Measurements from ENCODE around the gene VGLL4.

Gene VGLL4

GRCh38 chr3:11534011-11534792 lies 109.5 kb downstream of the VGLL4 start:
- Histone ChIP-seq H3K4me2 (ENCODE audit: low read length) (no peak overlapping the region), H4K12ac (ENCODE audit: low read depth, low read length) (no peak overlapping the region), H3K79me1 (ENCODE audit: low read length) (peaks cover 2% of the 10 kb centered on the region), H4K8ac (ENCODE audit: low read depth, low read length) (no peak overlapping the region), H2BK12ac (ENCODE audit: low read length) (no peak overlapping the region), H3K79me2 (ENCODE audit: control insufficient read depth, insufficient read depth, low read length, poor library complexity) (no peaks in the 10 kb centered on the region), H3K27me3 (ENCODE audit: insufficient read depth, low read length) (no peaks in the 10 kb centered on the region), H3K4ac (ENCODE audit: low read depth, low read length) (no peak overlapping the region), H4K91ac (ENCODE audit: low read depth, low read length) (no peak overlapping the region), H3K23ac (ENCODE audit: low read length) (no peak overlapping the region), H3K4me1 (ENCODE audit: control insufficient read depth in 1 of 2, insufficient read depth in 2 of 2, low read length in 2 of 2) (peaks cover 15 to 18% of the 10 kb centered on the region in 2 experiments), H3K9ac (ENCODE audit: low read length) (no peak overlapping the region), H3K9me3 (ENCODE audit: insufficient read depth, low read depth, low read length) (peaks cover 2% of the 10 kb centered on the region), H3K27ac (ENCODE audit: low read depth, low read length) (no peak overlapping the region), H3K36me3 (ENCODE audit: control insufficient read depth in 1 of 2, insufficient read depth in 2 of 2, low read length in 2 of 2) (no peaks in the 10 kb centered on the region), H3K4me3 (ENCODE audit: low read depth, low read length) (no peak overlapping the region), H3K14ac (ENCODE audit: low read length) (no peak overlapping the region), H2BK5ac (ENCODE audit: low read depth, low read length, poor library complexity) (no peak overlapping the region), H3K18ac (ENCODE audit: low read length) (no peak overlapping the region), H2BK120ac (ENCODE audit: insufficient read depth, low read length, poor library complexity) (no peak overlapping the region), H2AFZ (ENCODE audit: insufficient read depth, low read length, poor library complexity) (no peak overlapping the region), H2AK5ac (ENCODE audit: low read length) (no peak overlapping the region)
- DNase-seq: no peak
- WGBS (ENCODE audit: extremely low coverage, insufficient coverage, insufficient read length): no CpG with 5 or more reads among the region's 21 CpGs

GRCh38 chr3:11532931-11533391 lies 110.8 kb downstream of the VGLL4 start:
- H2BK5ac ChIP-seq (ENCODE audit: low read depth, low read length, poor library complexity): no peak overlapping the region
- no peak overlapping the region for H3K23ac ChIP-seq (ENCODE audit: low read length)
- no peak overlapping the region for H3K4me2 ChIP-seq (ENCODE audit: low read length)
- peaks cover 2% of the 10 kb centered on the region for H3K9me3 ChIP-seq (ENCODE audit: insufficient read depth, low read depth, low read length)
- peaks cover 2% of the 10 kb centered on the region for H3K79me1 ChIP-seq (ENCODE audit: low read length)
- H3K4ac ChIP-seq (ENCODE audit: low read depth, low read length): no peak overlapping the region
- H4K91ac ChIP-seq (ENCODE audit: low read depth, low read length): no peak overlapping the region
- no peak overlapping the region for H4K8ac ChIP-seq (ENCODE audit: low read depth, low read length)
- H2AK5ac ChIP-seq (ENCODE audit: low read length): no peak overlapping the region
- no peak overlapping the region for H3K9ac ChIP-seq (ENCODE audit: low read length)
- no peak overlapping the region for H3K4me3 ChIP-seq (ENCODE audit: low read depth, low read length)
- H3K4me1 ChIP-seq (ENCODE audit: control insufficient read depth in 1 of 2, insufficient read depth in 2 of 2, low read length in 2 of 2): peaks cover 15 to 18% of the 10 kb centered on the region in 2 experiments
- no CpG with 5 or more reads among the region's 9 CpGs for WGBS (ENCODE audit: extremely low coverage, insufficient coverage, insufficient read length)
- no peak overlapping the region for H3K14ac ChIP-seq (ENCODE audit: low read length)
- no peaks in the 10 kb centered on the region for H3K36me3 ChIP-seq (ENCODE audit: control insufficient read depth in 1 of 2, insufficient read depth in 2 of 2, low read length in 2 of 2)
- H3K79me2 ChIP-seq (ENCODE audit: control insufficient read depth, insufficient read depth, low read length, poor library complexity): no peaks in the 10 kb centered on the region
- H2AFZ ChIP-seq (ENCODE audit: insufficient read depth, low read length, poor library complexity): no peak overlapping the region
- no peak overlapping the region for H2BK120ac ChIP-seq (ENCODE audit: insufficient read depth, low read length, poor library complexity)
- H3K18ac ChIP-seq (ENCODE audit: low read length): no peak overlapping the region
- no peak overlapping the region for H2BK12ac ChIP-seq (ENCODE audit: low read length)
- no peak overlapping the region for H4K12ac ChIP-seq (ENCODE audit: low read depth, low read length)
- H3K27ac ChIP-seq (ENCODE audit: low read depth, low read length): no peak overlapping the region
- no peak for DNase-seq
- no peaks in the 10 kb centered on the region for H3K27me3 ChIP-seq (ENCODE audit: insufficient read depth, low read length)

DNA sequence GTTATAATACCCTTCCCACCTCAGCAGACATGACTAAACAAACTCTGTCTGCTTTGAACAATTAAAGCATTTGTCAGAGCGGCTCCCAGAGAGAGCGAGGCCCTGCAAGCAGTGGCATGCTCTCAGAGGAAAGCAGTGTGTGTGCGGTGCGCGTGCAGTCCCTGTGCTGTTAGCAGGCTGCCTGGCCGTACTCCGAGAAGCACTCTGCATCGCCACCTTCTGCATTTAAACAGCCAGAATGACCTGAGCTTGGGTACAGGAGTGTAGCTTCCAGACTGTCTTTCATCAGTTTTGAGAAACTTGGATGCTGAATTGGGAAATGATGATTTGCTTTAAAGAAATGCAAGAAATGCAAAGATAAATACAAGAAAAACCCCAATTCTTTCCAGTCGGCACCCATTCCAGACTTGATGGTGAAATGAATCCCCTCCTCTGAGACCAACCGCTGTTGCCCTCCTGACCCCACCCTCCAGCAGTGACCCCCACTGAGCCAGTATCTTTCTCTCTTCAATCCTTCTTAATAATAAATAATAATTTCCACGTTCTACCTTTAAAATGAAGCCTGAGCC lies 113.5 kb downstream of the VGLL4 start:
- Histone ChIP-seq H3K23ac (ENCODE audit: low read length) (no peak overlapping the region), H2AFZ (ENCODE audit: insufficient read depth, low read length, poor library complexity) (no peak overlapping the region), H3K27ac (ENCODE audit: low read depth, low read length) (no peak overlapping the region), H3K4ac (ENCODE audit: low read depth, low read length) (no peak overlapping the region), H2BK5ac (ENCODE audit: low read depth, low read length, poor library complexity) (no peak overlapping the region), H3K4me3 (ENCODE audit: low read depth, low read length) (no peak overlapping the region), H3K9me3 (ENCODE audit: insufficient read depth, low read depth, low read length) (peaks cover 2% of the 10 kb centered on the region), H3K4me1 (ENCODE audit: control insufficient read depth in 1 of 2, insufficient read depth in 2 of 2, low read length in 2 of 2) (peaks cover 5% of the 10 kb centered on the region in 2 experiments), H2BK120ac (ENCODE audit: insufficient read depth, low read length, poor library complexity) (no peak overlapping the region), H3K79me2 (ENCODE audit: control insufficient read depth, insufficient read depth, low read length, poor library complexity) (no peaks in the 10 kb centered on the region), H3K18ac (ENCODE audit: low read length) (no peak overlapping the region), H3K4me2 (ENCODE audit: low read length) (no peak overlapping the region), H3K14ac (ENCODE audit: low read length) (no peak overlapping the region), H4K8ac (ENCODE audit: low read depth, low read length) (no peak overlapping the region), H3K9ac (ENCODE audit: low read length) (no peak overlapping the region), H2AK5ac (ENCODE audit: low read length) (no peak overlapping the region), H3K36me3 (ENCODE audit: control insufficient read depth in 1 of 2, insufficient read depth in 2 of 2, low read length in 2 of 2) (no peaks in the 10 kb centered on the region), H3K79me1 (ENCODE audit: low read length) (peaks cover 2% of the 10 kb centered on the region), H3K27me3 (ENCODE audit: insufficient read depth, low read length) (no peaks in the 10 kb centered on the region), H2BK12ac (ENCODE audit: low read length) (no peak overlapping the region), H4K91ac (ENCODE audit: low read depth, low read length) (no peak overlapping the region), H4K12ac (ENCODE audit: low read depth, low read length) (no peak overlapping the region)
- no peak for DNase-seq
- WGBS (ENCODE audit: extremely low coverage, insufficient coverage, insufficient read length): 100% methylated on average over 1 of the region's 11 CpGs

DNA sequence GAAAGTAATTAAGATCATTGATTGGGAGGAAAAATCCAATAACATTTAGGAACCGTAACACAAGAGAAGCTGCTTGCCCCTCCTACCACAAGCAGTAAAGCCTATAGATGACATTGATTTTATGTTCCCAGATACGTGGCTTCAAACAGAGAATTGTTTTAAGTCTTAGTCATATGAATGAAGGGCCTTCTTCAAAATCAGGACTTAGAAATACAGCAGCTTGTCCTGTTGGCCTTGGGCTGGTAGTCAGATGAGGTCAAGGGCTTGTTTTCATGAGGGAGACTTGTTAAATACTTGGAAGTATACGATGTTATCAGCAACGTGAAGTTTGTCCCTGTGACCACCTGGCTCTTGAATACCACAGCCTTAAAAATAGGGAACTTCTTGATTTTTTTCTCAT lies 114.4 kb downstream of the VGLL4 start:
- H3K27me3 ChIP-seq (ENCODE audit: insufficient read depth, low read length): no peaks in the 10 kb centered on the region
- H3K79me2 ChIP-seq (ENCODE audit: control insufficient read depth, insufficient read depth, low read length, poor library complexity): no peaks in the 10 kb centered on the region
- no peak overlapping the region for H2BK120ac ChIP-seq (ENCODE audit: insufficient read depth, low read length, poor library complexity)
- H3K27ac ChIP-seq (ENCODE audit: low read depth, low read length): no peak overlapping the region
- H3K18ac ChIP-seq (ENCODE audit: low read length): no peak overlapping the region
- H4K8ac ChIP-seq (ENCODE audit: low read depth, low read length): no peak overlapping the region
- H2BK5ac ChIP-seq (ENCODE audit: low read depth, low read length, poor library complexity): no peak overlapping the region
- no peak overlapping the region for H3K9ac ChIP-seq (ENCODE audit: low read length)
- H3K4me3 ChIP-seq (ENCODE audit: low read depth, low read length): no peak overlapping the region
- H3K23ac ChIP-seq (ENCODE audit: low read length): no peak overlapping the region
- peak overlapping the region; percentile 32 for H4K91ac ChIP-seq (ENCODE audit: low read depth, low read length)
- H3K4me2 ChIP-seq (ENCODE audit: low read length): no peak overlapping the region
- H3K79me1 ChIP-seq (ENCODE audit: low read length): peaks cover 2% of the 10 kb centered on the region
- peaks cover 5% of the 10 kb centered on the region in 2 experiments for H3K4me1 ChIP-seq (ENCODE audit: control insufficient read depth in 1 of 2, insufficient read depth in 2 of 2, low read length in 2 of 2)
- no peak overlapping the region for H4K12ac ChIP-seq (ENCODE audit: low read depth, low read length)
- no peak overlapping the region for H2AFZ ChIP-seq (ENCODE audit: insufficient read depth, low read length, poor library complexity)
- H3K9me3 ChIP-seq (ENCODE audit: insufficient read depth, low read depth, low read length): peaks cover 2% of the 10 kb centered on the region
- H3K4ac ChIP-seq (ENCODE audit: low read depth, low read length): no peak overlapping the region
- no peaks in the 10 kb centered on the region for H3K36me3 ChIP-seq (ENCODE audit: control insufficient read depth in 1 of 2, insufficient read depth in 2 of 2, low read length in 2 of 2)
- H2BK12ac ChIP-seq (ENCODE audit: low read length): no peak overlapping the region
- no CpG with 5 or more reads among the region's 4 CpGs for WGBS (ENCODE audit: extremely low coverage, insufficient coverage, insufficient read length)
- no peak overlapping the region for H3K14ac ChIP-seq (ENCODE audit: low read length)
- no peak for DNase-seq
- H2AK5ac ChIP-seq (ENCODE audit: low read length): no peak overlapping the region
